ENCODE results near the gene TRAPPC3L.

TRAPPC3L gene

DNA sequence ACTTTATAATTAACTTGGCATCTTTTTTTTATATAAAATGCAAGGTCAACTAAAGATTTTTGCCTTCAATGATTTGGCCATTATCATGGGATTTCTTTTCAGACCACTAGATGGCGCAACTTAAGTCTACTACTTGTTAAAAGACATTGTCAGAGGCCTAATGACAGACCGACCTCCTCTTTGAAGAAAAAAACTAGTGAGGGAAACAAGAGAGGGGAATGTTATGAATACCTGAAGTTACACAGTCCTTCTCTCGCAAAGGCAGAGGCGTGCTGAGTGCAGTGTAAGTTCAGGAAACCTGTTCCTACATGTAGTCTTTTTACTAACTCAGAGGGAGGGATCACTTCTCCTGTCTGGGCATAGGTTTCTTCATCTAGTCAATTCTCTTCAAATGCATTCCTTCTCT is 9.3 kb downstream of the TRAPPC3L start:
- H3K27ac Mint-ChIP-seq = peak overlapping the region in 1 of 3 experiments; percentile 10
- TF ChIP-seq, protein P1, sequence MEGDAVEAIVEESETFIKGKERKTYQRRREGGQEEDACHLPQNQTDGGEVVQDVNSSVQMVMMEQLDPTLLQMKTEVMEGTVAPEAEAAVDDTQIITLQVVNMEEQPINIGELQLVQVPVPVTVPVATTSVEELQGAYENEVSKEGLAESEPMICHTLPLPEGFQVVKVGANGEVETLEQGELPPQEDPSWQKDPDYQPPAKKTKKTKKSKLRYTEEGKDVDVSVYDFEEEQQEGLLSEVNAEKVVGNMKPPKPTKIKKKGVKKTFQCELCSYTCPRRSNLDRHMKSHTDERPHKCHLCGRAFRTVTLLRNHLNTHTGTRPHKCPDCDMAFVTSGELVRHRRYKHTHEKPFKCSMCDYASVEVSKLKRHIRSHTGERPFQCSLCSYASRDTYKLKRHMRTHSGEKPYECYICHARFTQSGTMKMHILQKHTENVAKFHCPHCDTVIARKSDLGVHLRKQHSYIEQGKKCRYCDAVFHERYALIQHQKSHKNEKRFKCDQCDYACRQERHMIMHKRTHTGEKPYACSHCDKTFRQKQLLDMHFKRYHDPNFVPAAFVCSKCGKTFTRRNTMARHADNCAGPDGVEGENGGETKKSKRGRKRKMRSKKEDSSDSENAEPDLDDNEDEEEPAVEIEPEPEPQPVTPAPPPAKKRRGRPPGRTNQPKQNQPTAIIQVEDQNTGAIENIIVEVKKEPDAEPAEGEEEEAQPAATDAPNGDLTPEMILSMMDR (IDR thresholded peaks at IDR 0.05; ENCODE audit: unreplicated experiment in 3 of 3) = peak; percentile 66 to 79 (median 67)
- no peaks in the 10 kb centered on the region for H3K4me1 Mint-ChIP-seq
- no peaks in the 10 kb centered on the region for H3K9me3 Mint-ChIP-seq
- no peak overlapping the region for H3K4me3 Mint-ChIP-seq
- peaks cover 11% of the 10 kb centered on the region for H3K27me3 Mint-ChIP-seq (ENCODE audit: low read depth)
- no peaks in the 10 kb centered on the region for H3K36me3 Mint-ChIP-seq (ENCODE audit: low read depth)

DNA sequence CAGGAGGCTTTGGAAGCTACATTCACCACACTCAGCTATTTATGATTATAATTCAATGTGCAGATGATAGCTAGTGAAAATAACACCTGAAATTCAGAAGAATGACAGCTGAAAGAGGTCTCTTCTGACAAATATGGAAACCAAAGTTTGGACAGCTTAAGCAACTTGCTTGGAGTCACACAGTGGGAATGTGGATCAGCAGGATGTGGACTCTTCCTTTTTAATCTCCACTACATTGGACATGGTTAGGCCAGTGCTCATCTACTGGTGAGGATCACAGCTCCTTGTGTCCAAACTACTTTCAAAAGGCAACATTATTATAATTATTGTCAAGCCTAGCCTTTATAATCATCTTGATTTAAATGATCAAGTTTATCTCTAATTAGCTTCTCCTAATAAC is 10.4 kb downstream of the TRAPPC3L start:
- Mint-ChIP-seq H3K27ac (no peak overlapping the region), H3K4me1 (peaks cover 5% of the 10 kb centered on the region), H3K9me3 (no peaks in the 10 kb centered on the region), H3K36me3 (ENCODE audit: low read depth) (no peaks in the 10 kb centered on the region), H3K27me3 (ENCODE audit: low read depth) (peaks cover 14% of the 10 kb centered on the region), H3K4me3 (no peak overlapping the region)
- TF ChIP-seq, protein P1 (IDR thresholded peaks at IDR 0.05; ENCODE audit: unreplicated experiment in 3 of 3) = no peak

DNA sequence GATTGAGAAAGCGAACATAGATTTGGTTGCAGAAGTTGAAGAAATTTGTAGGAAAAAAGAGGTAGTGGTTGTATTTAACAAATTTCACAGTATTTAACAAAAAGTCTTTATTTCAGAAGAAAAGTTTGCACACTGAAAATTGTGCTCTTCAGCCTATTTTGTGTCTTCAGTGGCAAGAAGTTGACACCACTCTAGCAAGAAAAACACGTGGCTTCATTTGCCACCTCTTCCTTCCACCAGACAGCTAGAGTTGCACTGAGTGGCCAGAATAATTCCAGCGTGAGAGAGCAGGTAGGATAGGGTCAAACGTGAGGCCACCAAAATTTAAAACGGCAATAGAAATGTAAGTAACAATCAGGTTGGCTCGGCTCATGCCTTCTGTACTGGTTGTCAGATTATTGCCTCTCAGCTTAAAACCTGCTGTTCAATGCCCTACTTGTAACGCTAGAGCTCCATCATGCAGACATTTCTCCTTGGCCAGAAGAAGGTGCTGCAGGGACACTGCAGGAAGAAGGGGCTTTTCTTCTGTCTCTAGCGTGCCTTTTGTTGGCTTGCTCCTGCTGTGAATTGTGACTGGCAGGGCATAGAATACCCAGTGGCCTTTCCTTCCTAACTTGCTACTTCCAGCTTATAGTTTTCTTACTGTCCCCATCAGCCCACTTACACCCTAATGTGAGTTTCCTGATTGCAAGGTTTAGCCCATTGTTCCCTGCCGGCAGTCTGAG is 12.1 kb downstream of the TRAPPC3L start:
- TF ChIP-seq, protein P1 (IDR thresholded peaks at IDR 0.05; ENCODE audit: unreplicated experiment in 3 of 3) = no peak
- Mint-ChIP-seq H3K9me3 (no peaks in the 10 kb centered on the region), H3K36me3 (ENCODE audit: low read depth) (no peaks in the 10 kb centered on the region), H3K27me3 (ENCODE audit: low read depth) (peaks cover 14% of the 10 kb centered on the region), H3K27ac (no peak overlapping the region), H3K4me3 (no peak overlapping the region), H3K4me1 (peaks cover 13% of the 10 kb centered on the region)

DNA sequence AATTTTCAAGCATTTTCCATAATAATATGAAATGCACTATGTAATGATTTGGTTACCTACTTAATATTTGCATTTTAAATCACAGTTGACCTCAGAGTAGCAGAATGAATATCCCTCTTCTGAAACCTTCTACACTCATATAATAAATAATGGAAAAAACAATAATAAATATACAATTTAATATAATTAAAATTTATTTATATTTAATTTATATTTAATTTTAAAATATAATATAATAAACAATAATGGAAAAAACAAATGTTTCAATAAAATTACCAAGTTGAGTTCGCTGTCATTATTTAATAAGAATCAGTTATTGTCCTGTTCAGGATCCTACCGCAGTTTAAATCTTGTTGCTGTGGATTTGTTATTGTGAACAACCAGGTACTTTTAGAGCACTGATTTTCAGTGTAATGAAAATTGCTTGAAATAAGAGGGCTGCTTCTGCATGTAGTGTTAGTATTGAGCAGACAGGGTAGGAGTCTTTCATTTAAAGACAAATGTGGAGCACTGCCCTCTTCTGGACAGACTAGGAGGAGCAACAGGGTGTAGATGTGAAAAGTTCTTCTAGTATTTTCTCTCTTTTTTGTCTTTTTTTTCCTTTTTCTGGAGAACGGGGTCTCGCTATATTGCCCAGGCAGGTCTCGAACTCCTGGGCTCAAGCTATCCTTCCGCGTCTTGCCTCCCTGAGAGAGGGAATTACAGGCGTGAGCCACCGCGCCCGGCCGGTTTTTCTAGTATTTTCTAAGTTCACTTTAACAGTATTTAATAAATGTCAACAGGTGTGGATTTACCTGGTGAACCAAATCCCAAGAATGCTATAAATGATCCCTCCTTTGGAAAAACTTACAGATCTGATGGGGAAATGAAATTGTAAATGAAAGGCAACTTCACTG is 13.6 kb downstream of the TRAPPC3L start:
- H3K27ac Mint-ChIP-seq = no peak overlapping the region
- TF ChIP-seq, protein P1 (IDR thresholded peaks at IDR 0.05; ENCODE audit: unreplicated experiment in 3 of 3) = peak; percentile 67 to 75 (median 68)
- H3K27me3 Mint-ChIP-seq (ENCODE audit: low read depth) = peaks cover 14% of the 10 kb centered on the region
- no peak overlapping the region for H3K4me3 Mint-ChIP-seq
- H3K4me1 Mint-ChIP-seq = peaks cover 13% of the 10 kb centered on the region
- H3K36me3 Mint-ChIP-seq (ENCODE audit: low read depth) = no peaks in the 10 kb centered on the region
- no peaks in the 10 kb centered on the region for H3K9me3 Mint-ChIP-seq

DNA sequence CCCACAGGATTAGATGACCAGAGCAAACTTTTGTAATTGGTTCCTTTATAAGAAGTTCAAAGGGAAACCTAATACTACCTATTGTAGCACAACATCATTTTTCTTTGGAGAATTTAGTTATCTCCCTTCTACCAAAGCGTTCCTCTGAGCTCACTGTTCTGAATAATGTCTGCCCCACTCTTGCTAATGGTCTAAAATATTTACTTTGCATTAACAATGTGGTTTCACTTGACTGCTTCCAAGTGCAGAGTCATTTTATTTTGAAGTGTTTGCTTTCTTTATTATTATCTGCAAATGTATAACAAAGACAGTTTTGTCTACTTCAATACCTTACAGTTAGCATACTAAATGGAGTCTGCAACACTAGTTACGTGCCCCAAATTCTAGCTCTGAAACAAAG is 15.0 kb downstream of the TRAPPC3L start:
- TF ChIP-seq, protein P1 (IDR thresholded peaks at IDR 0.05; ENCODE audit: unreplicated experiment in 3 of 3) = no peak
- Mint-ChIP-seq H3K36me3 (ENCODE audit: low read depth) (no peaks in the 10 kb centered on the region), H3K27me3 (ENCODE audit: low read depth) (peaks cover 14% of the 10 kb centered on the region), H3K27ac (peak overlapping the region in 2 of 3 experiments; percentile 15 to 65), H3K9me3 (no peaks in the 10 kb centered on the region), H3K4me1 (peaks cover 13% of the 10 kb centered on the region), H3K4me3 (no peak overlapping the region)
